Measurements from ENCODE around the gene MX1. TPM values are rescaled to one million over a fixed set of nuclear protein-coding genes. Genes with fewer than 3 reads are reported as not detected.
A peak's percentile ranks its signal among the peaks of the same experiment; 100 is the strongest.

Gene MX1
- total RNA-seq (10 to 100 TPM; 73.7 to 75.3 TPM), polyA plus RNA-seq (10 to 100 TPM; 47.8 to 80.6 TPM)

- peaks cover 3% of the 10 kb centered on the region for H3K36me3 ChIP-seq (ENCODE audit: insufficient read depth, low read length)
- Mint-ChIP-seq H3K4me1 (peaks cover 27 to 69% (median 47%) of the 10 kb centered on the region in 4 donors), H3K4me3 (peak within 1 kb of the TSS; percentile 95 to 99 (median 98)), H3K27me3 (no peaks in the 10 kb centered on the region), H3K36me3 (peaks cover 18 to 29% of the 10 kb centered on the region in 2 donors), H3K27ac (peak within 1 kb of the TSS; percentile 93 to 98 (median 96)), H3K9me3 (no peaks in the 10 kb centered on the region)
- ChIA-PET POLR2A (ENCODE audit: partially characterized antibody) (interaction anchor here (0.6 to 5.2 kb wide), 9 partner anchors 8 to 64 kb away, joined by 3 to 58 read pairs (median 4); partner anchors contain the start of gene MX2), CTCF (ENCODE audit: partially characterized antibody) (interaction anchor here (0.9 to 3.3 kb wide), 6 partner anchors 8 to 143 kb away, joined by 3 to 24 read pairs (median 6); no protein-coding TSS in a partner anchor)
- peak within 1 kb of the TSS; percentile 88 for H3K27ac ChIP-seq (ENCODE audit: low read depth, low read length)
- intact Hi-C loops (cut with micrococcal nuclease), result loop anchor here (1.0 kb wide), 1 partner anchor 64 kb away; the partner anchor contains the start of gene MX2
- H3K9me3 ChIP-seq (ENCODE audit: control insufficient read depth in 1 of 2, low read length in 2 of 2), result no peaks in the 10 kb centered on the region
- H3K27me3 ChIP-seq (ENCODE audit: insufficient read depth, low read length), result no peaks in the 10 kb centered on the region
- DNase-seq, result peak; percentile 86 to 90 (median 88)
- peaks cover 22% of the 10 kb centered on the region for H3K4me1 ChIP-seq (ENCODE audit: insufficient read depth, low read length)
- H3K4me3 ChIP-seq (ENCODE audit: low read length in 2 of 2), result peak within 1 kb of the TSS; percentile 79 to 91
Observed at GRCh38 chr21:41425954-41426675, at the start of gene MX1. Gene MX1 (plus strand): TSS chr21:41426239. CDS start chr21:41432071, 5,832 bp downstream.

GRCh38 chr21:41377715-41378114 is 48.3 kb upstream of the MX1 start:
- Mint-ChIP-seq H3K4me3 (no peak overlapping the region), H3K36me3 (peaks cover 42 to 48% of the 10 kb centered on the region in 2 donors), H3K27ac (peak overlapping the region in 1 of 7 donors; percentile 64), H3K9me3 (no peaks in the 10 kb centered on the region), H3K4me1 (peaks cover 8 to 23% (median 11%) of the 10 kb centered on the region in 4 donors), H3K27me3 (no peaks in the 10 kb centered on the region)
- POLR2A ChIA-PET (ENCODE audit: partially characterized antibody), result no interaction called here
- Histone ChIP-seq H3K9me3 (ENCODE audit: control insufficient read depth in 1 of 2, low read length in 2 of 2) (no peaks in the 10 kb centered on the region), H3K4me1 (ENCODE audit: insufficient read depth, low read length) (peaks cover 13% of the 10 kb centered on the region), H3K36me3 (ENCODE audit: insufficient read depth, low read length) (peaks cover 47% of the 10 kb centered on the region), H3K27me3 (ENCODE audit: insufficient read depth, low read length) (no peaks in the 10 kb centered on the region), H3K4me3 (ENCODE audit: low read length in 2 of 2) (no peak overlapping the region), H3K27ac (ENCODE audit: low read depth, low read length) (no peak overlapping the region)
- CTCF ChIA-PET (ENCODE audit: partially characterized antibody), result interaction anchor here (1.2 kb wide), 1 partner anchor 94 kb away, joined by 3 read pairs; no protein-coding TSS in a partner anchor
- intact Hi-C loops (cut with micrococcal nuclease), result no loop called here
- no peak for DNase-seq

- Histone ChIP-seq H3K9me3 (ENCODE audit: control insufficient read depth in 1 of 2, low read length in 2 of 2) (no peaks in the 10 kb centered on the region), H3K27ac (ENCODE audit: low read depth, low read length) (no peak overlapping the region), H3K27me3 (ENCODE audit: insufficient read depth, low read length) (no peaks in the 10 kb centered on the region), H3K36me3 (ENCODE audit: insufficient read depth, low read length) (peaks cover 54% of the 10 kb centered on the region), H3K4me3 (ENCODE audit: low read length in 2 of 2) (no peak overlapping the region), H3K4me1 (ENCODE audit: insufficient read depth, low read length) (peaks cover 1% of the 10 kb centered on the region)
- ChIA-PET CTCF (ENCODE audit: partially characterized antibody) (interaction anchor here (1.2 kb wide), 1 partner anchor 95 kb away, joined by 3 read pairs; no protein-coding TSS in a partner anchor), POLR2A (ENCODE audit: partially characterized antibody) (no interaction called here)
- peak overlapping the region in 1 of 7 donors; percentile 52 for H3K27ac Mint-ChIP-seq
- H3K9me3 Mint-ChIP-seq, result no peaks in the 10 kb centered on the region
- no peak for DNase-seq
- peaks cover 44 to 54% of the 10 kb centered on the region in 2 donors for H3K36me3 Mint-ChIP-seq
- H3K4me3 Mint-ChIP-seq, result no peak overlapping the region
- peaks cover 4 to 14% (median 8%) of the 10 kb centered on the region in 4 donors for H3K4me1 Mint-ChIP-seq
- no peaks in the 10 kb centered on the region for H3K27me3 Mint-ChIP-seq
- intact Hi-C loops (cut with micrococcal nuclease), result no loop called here
Observed at GRCh38 chr21:41378849-41379248, 47.2 kb upstream of the MX1 start.

GRCh38 chr21:41379901-41380300 is 46.1 kb upstream of the MX1 start:
- Mint-ChIP-seq H3K36me3 (peaks cover 42 to 58% of the 10 kb centered on the region in 2 donors), H3K27me3 (no peaks in the 10 kb centered on the region), H3K4me1 (peaks cover 2 to 7% (median 4%) of the 10 kb centered on the region in 4 donors), H3K9me3 (no peaks in the 10 kb centered on the region), H3K27ac (peak overlapping the region in 2 of 7 donors; percentile 53 to 56), H3K4me3 (no peak overlapping the region)
- ChIA-PET POLR2A (ENCODE audit: partially characterized antibody) (interaction anchor here (1.1 kb wide), 1 partner anchor 47 kb away, joined by 4 read pairs; the partner anchor contains the start of gene MX1), CTCF (ENCODE audit: partially characterized antibody) (interaction anchor here (1.4 kb wide), 1 partner anchor 52 kb away, joined by 3 read pairs; no protein-coding TSS in a partner anchor)
- no peak overlapping the region for H3K27ac ChIP-seq (ENCODE audit: low read depth, low read length)
- H3K4me3 ChIP-seq (ENCODE audit: low read length in 2 of 2), result no peak overlapping the region
- no peak for DNase-seq
- H3K4me1 ChIP-seq (ENCODE audit: insufficient read depth, low read length), result no peaks in the 10 kb centered on the region
- peaks cover 54% of the 10 kb centered on the region for H3K36me3 ChIP-seq (ENCODE audit: insufficient read depth, low read length)
- no peaks in the 10 kb centered on the region for H3K27me3 ChIP-seq (ENCODE audit: insufficient read depth, low read length)
- no peaks in the 10 kb centered on the region for H3K9me3 ChIP-seq (ENCODE audit: control insufficient read depth in 1 of 2, low read length in 2 of 2)
- intact Hi-C loops (cut with micrococcal nuclease), result no loop called here

GRCh38 chr21:41381731-41382130 is 44.3 kb upstream of the MX1 start:
- H3K36me3 Mint-ChIP-seq, result peaks cover 47 to 63% of the 10 kb centered on the region in 2 donors
- no peaks in the 10 kb centered on the region for H3K27me3 Mint-ChIP-seq
- no peak overlapping the region for H3K4me3 ChIP-seq (ENCODE audit: low read length in 2 of 2)
- ChIA-PET POLR2A (ENCODE audit: partially characterized antibody) (interaction anchor here (2.1 kb wide), 1 partner anchor 12 kb away, joined by 9 read pairs; no protein-coding TSS in a partner anchor), CTCF (ENCODE audit: partially characterized antibody) (interaction anchor here (1.5 kb wide), 1 partner anchor 99 kb away, joined by 5 read pairs; no protein-coding TSS in a partner anchor)
- no peak overlapping the region for H3K27ac ChIP-seq (ENCODE audit: low read depth, low read length)
- no peaks in the 10 kb centered on the region for H3K9me3 Mint-ChIP-seq
- H3K9me3 ChIP-seq (ENCODE audit: control insufficient read depth in 1 of 2, low read length in 2 of 2), result no peaks in the 10 kb centered on the region
- H3K4me3 Mint-ChIP-seq, result no peak overlapping the region
- H3K4me1 Mint-ChIP-seq, result peaks cover 0 to 5% (median under 1%) of the 10 kb centered on the region in 4 donors
- peaks cover 53% of the 10 kb centered on the region for H3K36me3 ChIP-seq (ENCODE audit: insufficient read depth, low read length)
- H3K27ac Mint-ChIP-seq, result peak overlapping the region in 1 of 7 donors; percentile 37
- H3K27me3 ChIP-seq (ENCODE audit: insufficient read depth, low read length), result no peaks in the 10 kb centered on the region
- DNase-seq, result no peak
- intact Hi-C loops (cut with micrococcal nuclease), result no loop called here
- H3K4me1 ChIP-seq (ENCODE audit: insufficient read depth, low read length), result no peaks in the 10 kb centered on the region

GRCh38 chr21:41387042-41387819 is 38.8 kb upstream of the MX1 start:
- Histone ChIP-seq H3K4me3 (ENCODE audit: low read length in 2 of 2) (no peak overlapping the region), H3K9me3 (ENCODE audit: control insufficient read depth in 1 of 2, low read length in 2 of 2) (no peaks in the 10 kb centered on the region), H3K27ac (ENCODE audit: low read depth, low read length) (no peak overlapping the region), H3K4me1 (ENCODE audit: insufficient read depth, low read length) (no peaks in the 10 kb centered on the region), H3K27me3 (ENCODE audit: insufficient read depth, low read length) (no peaks in the 10 kb centered on the region), H3K36me3 (ENCODE audit: insufficient read depth, low read length) (peaks cover 39% of the 10 kb centered on the region)
- intact Hi-C loops (cut with micrococcal nuclease), result no loop called here
- Mint-ChIP-seq H3K4me3 (no peak overlapping the region), H3K27me3 (no peaks in the 10 kb centered on the region), H3K4me1 (peaks cover 0 to 5% (median 1%) of the 10 kb centered on the region in 4 donors), H3K36me3 (peaks cover 52 to 70% of the 10 kb centered on the region in 2 donors), H3K9me3 (no peaks in the 10 kb centered on the region), H3K27ac (peak overlapping the region in 4 of 7 donors; percentile 5 to 63 (median 42))
- DNase-seq, result no peak
- POLR2A ChIA-PET (ENCODE audit: partially characterized antibody), result no interaction called here
- CTCF ChIA-PET (ENCODE audit: partially characterized antibody), result no interaction called here
